22Rv1 (cell line): Measurements from ENCODE around the gene SSR2.

Experiments
- ZFX ChIP-seq: fragments of 450-650 bp; IDR thresholded peaks from 2 replicates; pipeline ENCODE4 v1.6.1; 2017; ENCODE audit warnings: antibody characterized with exemption, borderline replicate concordance
- TF ChIP-seq, protein P1 (sequence below): fragments of 450-650 bp; IDR thresholded peaks from 2 replicates; pipeline ENCODE4 v1.5.1; 2017; ENCODE audit warnings: mild to moderate bottlenecking

DNA sequence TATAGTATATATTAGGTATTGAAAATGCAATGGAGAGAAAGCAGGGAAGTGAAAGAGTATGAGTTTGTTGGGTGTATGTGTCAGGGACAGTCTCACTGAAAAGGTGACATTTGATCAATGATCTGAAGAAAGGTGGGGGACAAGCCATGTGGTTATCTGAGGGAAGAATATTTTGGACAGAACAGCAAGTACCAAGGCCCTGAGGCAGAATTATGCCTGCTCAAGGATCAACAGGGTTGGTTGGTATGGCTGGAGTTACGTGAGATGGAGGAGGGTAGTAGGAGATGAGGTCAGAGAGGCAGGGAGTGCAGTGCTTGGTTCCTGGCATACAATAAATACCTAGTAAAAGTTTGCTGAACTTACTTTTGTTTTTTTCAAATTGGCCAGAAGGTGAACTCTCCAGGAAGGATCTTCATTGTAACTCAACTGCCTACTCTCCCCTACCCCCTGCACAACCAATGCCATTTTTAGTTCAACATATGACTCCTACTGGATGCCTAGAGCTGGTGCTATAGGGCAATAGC, 35.6 kb upstream of the SSR2 start:
- TF ChIP-seq, protein P1, sequence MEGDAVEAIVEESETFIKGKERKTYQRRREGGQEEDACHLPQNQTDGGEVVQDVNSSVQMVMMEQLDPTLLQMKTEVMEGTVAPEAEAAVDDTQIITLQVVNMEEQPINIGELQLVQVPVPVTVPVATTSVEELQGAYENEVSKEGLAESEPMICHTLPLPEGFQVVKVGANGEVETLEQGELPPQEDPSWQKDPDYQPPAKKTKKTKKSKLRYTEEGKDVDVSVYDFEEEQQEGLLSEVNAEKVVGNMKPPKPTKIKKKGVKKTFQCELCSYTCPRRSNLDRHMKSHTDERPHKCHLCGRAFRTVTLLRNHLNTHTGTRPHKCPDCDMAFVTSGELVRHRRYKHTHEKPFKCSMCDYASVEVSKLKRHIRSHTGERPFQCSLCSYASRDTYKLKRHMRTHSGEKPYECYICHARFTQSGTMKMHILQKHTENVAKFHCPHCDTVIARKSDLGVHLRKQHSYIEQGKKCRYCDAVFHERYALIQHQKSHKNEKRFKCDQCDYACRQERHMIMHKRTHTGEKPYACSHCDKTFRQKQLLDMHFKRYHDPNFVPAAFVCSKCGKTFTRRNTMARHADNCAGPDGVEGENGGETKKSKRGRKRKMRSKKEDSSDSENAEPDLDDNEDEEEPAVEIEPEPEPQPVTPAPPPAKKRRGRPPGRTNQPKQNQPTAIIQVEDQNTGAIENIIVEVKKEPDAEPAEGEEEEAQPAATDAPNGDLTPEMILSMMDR = no peak
- no peak for TF ChIP-seq ZFX
